Melanocyte of skin (primary cell): ENCODE data around the gene KLRD1. TPM values are rescaled to one million over a fixed set of nuclear protein-coding genes. Genes with fewer than 3 reads are reported as not detected.

Experiments
- total RNA-seq, 2 donors: library from RNA; depleted of rRNA; stranded (reverse); fragments of >200 nt; gene quantifications; 2 replicates each; pipeline ENCODE4 v1.2.3, GENCODE V29; 2012

Gene KLRD1, protein sequence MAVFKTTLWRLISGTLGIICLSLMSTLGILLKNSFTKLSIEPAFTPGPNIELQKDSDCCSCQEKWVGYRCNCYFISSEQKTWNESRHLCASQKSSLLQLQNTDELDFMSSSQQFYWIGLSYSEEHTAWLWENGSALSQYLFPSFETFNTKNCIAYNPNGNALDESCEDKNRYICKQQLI
- under 1 TPM in 1 of 2 donors, not detected in 1; under 0.01 TPM for total RNA-seq

DNA sequence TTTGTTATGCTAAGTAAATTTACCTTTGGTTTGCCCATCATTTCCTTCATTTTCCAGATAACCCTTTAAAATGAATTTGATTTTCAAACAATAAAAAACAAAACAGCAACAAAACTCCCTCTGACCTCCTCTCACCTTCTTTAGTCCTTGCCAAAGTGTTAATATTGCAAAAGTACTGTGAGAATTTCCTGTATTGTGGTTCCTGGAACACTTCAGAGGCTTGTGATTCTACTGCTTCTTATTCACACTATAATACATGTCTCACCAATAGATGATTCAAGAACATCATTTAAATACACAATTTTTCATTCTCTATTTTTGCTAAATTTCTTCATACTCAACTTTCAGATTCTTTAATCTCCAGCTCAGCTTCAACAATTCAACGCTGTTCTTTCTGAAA is at the start of gene KLRD1:
KLRD1 (plus strand) TSS at position 241 of the 400 bp plus-strand sequence. CDS start 208 bp downstream, outside the sequence.

Other genes with a start within 250 kb of the KLRD1 start
- under 1 TPM; under 0.01 to 0.33 TPM for gene CLEC1A, start 208.9 kb upstream of the KLRD1 start, total RNA-seq
- gene CLEC7A, start 177.7 kb upstream of the KLRD1 start, total RNA-seq, result under 1 TPM; under 0.01 to 0.33 TPM
- not detected for gene OLR1, start 135.7 kb upstream of the KLRD1 start, total RNA-seq
- gene TMEM52B, start 128.8 kb upstream of the KLRD1 start, total RNA-seq, result not detected
- gene GABARAPL1, start 95.0 kb upstream of the KLRD1 start, total RNA-seq, result 10 to 100 TPM; 25.0 to 37.2 TPM
- not detected for gene KLRK1, start 82.2 kb downstream of the KLRD1 start, total RNA-seq
- gene KLRC4, start 101.9 kb downstream of the KLRD1 start, total RNA-seq, result not detected
- gene KLRC3, start 112.7 kb downstream of the KLRD1 start, total RNA-seq, result under 1 TPM in 1 of 2 donors, not detected in 1; 0.33 TPM
- not detected for gene KLRC2, start 128.1 kb downstream of the KLRD1 start, total RNA-seq
- not detected for gene KLRC1, start 145.5 kb downstream of the KLRD1 start, total RNA-seq
- gene EIF2S3B, start 198.0 kb downstream of the KLRD1 start, total RNA-seq, result 1 to 10 TPM in 1 of 2 donors, under 1 TPM in 1; 0.69 to 1.3 TPM